PFSK-1 (cell line): ENCODE data around the gene CSF3.

Experiments used
- POLR2AphosphoS5 ChIP-seq: IDR thresholded peaks from 2 replicates; pipeline ENCODE4 v1.6.1; 2012; ENCODE audit warnings: low read depth, mild to moderate bottlenecking, control low read depth, low read length, moderate library complexity
- TAF1 ChIP-seq: IDR thresholded peaks from 2 replicates; pipeline ENCODE4 v1.6.1; 2012; ENCODE audit warnings: low read length, control low read depth, borderline replicate concordance; ENCODE audit not compliant: insufficient read depth
- TF ChIP-seq, protein P1 (sequence below), 2 experiments: IDR thresholded peaks; 2 replicates each; pipeline versions ENCODE4 v1.6.1 to v1.8.0; 2011 to 2012; ENCODE audit warnings: low read depth in 2 of 2, low read length in 2 of 2, control low read depth in 1 of 2, inconsistent platforms in 1 of 2, mild to moderate bottlenecking in 1 of 2, moderate library complexity in 1 of 2; ENCODE audit not compliant: insufficient read depth in 1 of 2

DNA sequence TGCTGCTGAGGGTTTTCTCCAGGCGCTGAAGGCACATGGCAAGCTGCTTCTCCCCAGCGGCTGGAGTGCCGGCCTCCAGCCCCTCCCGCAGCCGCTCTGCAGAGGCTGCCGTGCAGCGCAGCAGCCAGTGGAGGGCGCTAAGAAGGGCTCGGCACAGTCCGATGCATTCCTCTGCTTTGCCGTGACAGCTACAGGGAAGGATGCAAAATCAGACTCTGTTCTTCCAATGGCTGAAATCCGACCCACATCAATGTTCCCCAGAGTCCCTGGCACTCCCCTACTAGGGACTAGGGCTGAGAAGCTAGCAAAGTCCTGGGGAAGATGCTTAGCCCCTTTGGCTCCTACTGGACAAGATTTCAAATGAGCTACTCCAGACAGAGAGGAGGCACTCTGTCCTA is 19.9 kb downstream of the CSF3 start:
- TF ChIP-seq POLR2AphosphoS5: no peak
- TF ChIP-seq, protein P1, sequence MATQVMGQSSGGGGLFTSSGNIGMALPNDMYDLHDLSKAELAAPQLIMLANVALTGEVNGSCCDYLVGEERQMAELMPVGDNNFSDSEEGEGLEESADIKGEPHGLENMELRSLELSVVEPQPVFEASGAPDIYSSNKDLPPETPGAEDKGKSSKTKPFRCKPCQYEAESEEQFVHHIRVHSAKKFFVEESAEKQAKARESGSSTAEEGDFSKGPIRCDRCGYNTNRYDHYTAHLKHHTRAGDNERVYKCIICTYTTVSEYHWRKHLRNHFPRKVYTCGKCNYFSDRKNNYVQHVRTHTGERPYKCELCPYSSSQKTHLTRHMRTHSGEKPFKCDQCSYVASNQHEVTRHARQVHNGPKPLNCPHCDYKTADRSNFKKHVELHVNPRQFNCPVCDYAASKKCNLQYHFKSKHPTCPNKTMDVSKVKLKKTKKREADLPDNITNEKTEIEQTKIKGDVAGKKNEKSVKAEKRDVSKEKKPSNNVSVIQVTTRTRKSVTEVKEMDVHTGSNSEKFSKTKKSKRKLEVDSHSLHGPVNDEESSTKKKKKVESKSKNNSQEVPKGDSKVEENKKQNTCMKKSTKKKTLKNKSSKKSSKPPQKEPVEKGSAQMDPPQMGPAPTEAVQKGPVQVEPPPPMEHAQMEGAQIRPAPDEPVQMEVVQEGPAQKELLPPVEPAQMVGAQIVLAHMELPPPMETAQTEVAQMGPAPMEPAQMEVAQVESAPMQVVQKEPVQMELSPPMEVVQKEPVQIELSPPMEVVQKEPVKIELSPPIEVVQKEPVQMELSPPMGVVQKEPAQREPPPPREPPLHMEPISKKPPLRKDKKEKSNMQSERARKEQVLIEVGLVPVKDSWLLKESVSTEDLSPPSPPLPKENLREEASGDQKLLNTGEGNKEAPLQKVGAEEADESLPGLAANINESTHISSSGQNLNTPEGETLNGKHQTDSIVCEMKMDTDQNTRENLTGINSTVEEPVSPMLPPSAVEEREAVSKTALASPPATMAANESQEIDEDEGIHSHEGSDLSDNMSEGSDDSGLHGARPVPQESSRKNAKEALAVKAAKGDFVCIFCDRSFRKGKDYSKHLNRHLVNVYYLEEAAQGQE (IDR thresholded peaks at IDR 0.05; ENCODE audit: insufficient read depth in 1 of 2, low read depth in 2 of 2, low read length in 2 of 2): no peak
- TF ChIP-seq TAF1: no peak
